ENCODE results near the gene CBY3.

GRCh38 chr5:179694561-179694960, 13.7 kb upstream of the CBY3 start:
- TF ChIP-seq BHLHE40 (IDR thresholded peaks at IDR 0.05; ENCODE audit: low read depth, low read length) (no peak), CTCF (conservative IDR thresholded peaks at IDR 0.05; ENCODE audit: low read depth, low read length) (no peak), USF2 (IDR thresholded peaks at IDR 0.05; ENCODE audit: low read depth, low read length) (no peak), CEBPB (IDR thresholded peaks at IDR 0.05; ENCODE audit: low read depth, low read length) (no peak), POLR2A (IDR thresholded peaks at IDR 0.05; ENCODE audit: low read depth, low read length) (no peak), SMC3 (IDR thresholded peaks at IDR 0.05; ENCODE audit: low read depth, low read length) (no peak), RAD21 (IDR thresholded peaks at IDR 0.05; ENCODE audit: low read length) (no peak), FOS (IDR thresholded peaks at IDR 0.05; ENCODE audit: low read depth, low read length) (no peak), CHD1 (IDR thresholded peaks at IDR 0.05; ENCODE audit: low read depth, low read length) (no peak), MAZ (IDR thresholded peaks at IDR 0.05; ENCODE audit: borderline replicate concordance, low read depth, low read length) (no peak)
